Natural killer cell (primary cell): ENCODE measurements around the gene ZNF521. TPM values are rescaled to one million over a fixed set of nuclear protein-coding genes. Genes with fewer than 3 reads are reported as not detected.
"Not testable (repeated sequence)": the region's sequence is repeated elsewhere in the genome, so short reads cannot be mapped to it uniquely, and the experiment has no call there.

Source experiments
- ATAC-seq, 3 donors: fragments of 150-1000 bp in 2 of 3; fragments of 200-7000 bp in 1 of 3; cut with Tn5 transposase; 1 replicate in 1 of 3; 2 replicates in 2 of 3; pipeline ENCODE4 v1.10.0; 2021; ENCODE audit warnings: mild to moderate bottlenecking in 2 of 3, moderate library complexity in 2 of 3
- DNase-seq, 2 donors: peaks; one replicate each; pipeline versions ENCODE4 v3.0.0 to v3.0.0-alpha.2; 2013 to 2021; ENCODE audit warnings: mixed read lengths in 1 of 2
- H3K27ac ChIP-seq: one replicate; pipeline ENCODE4 v1.5.1; 2013; ENCODE audit warnings: mild to moderate bottlenecking, low read length
- H3K27me3 ChIP-seq: one replicate; pipeline ENCODE4 v1.6.1; 2013; ENCODE audit warnings: low read length; ENCODE audit not compliant: control insufficient read depth, insufficient read depth
- H3K36me3 ChIP-seq: one replicate; pipeline ENCODE4 v1.6.1; 2013; ENCODE audit warnings: low read length; ENCODE audit not compliant: control insufficient read depth, insufficient read depth
- H3K4me1 ChIP-seq: one replicate; pipeline ENCODE4 v1.6.1; 2013; ENCODE audit warnings: low read length; ENCODE audit not compliant: control insufficient read depth, insufficient read depth
- H3K4me3 ChIP-seq: one replicate; pipeline ENCODE4 v1.5.1; 2013; ENCODE audit warnings: low read length
- H3K9me3 ChIP-seq: one replicate; pipeline ENCODE4 v1.6.1; 2013; ENCODE audit warnings: low read length; ENCODE audit not compliant: control insufficient read depth, insufficient read depth
- H3K27ac Mint-ChIP-seq, 2 donors: one replicate each; pipeline ENCODE4 v1.8.0; 2022; ENCODE audit warnings: mild to moderate bottlenecking in 2 of 2, mixed read lengths in 2 of 2, moderate library complexity in 1 of 2
- H3K27me3 Mint-ChIP-seq, 2 donors: one replicate each; pipeline ENCODE4 v1.8.0; 2022; ENCODE audit warnings: low read depth in 2 of 2, mixed read lengths in 2 of 2
- H3K36me3 Mint-ChIP-seq: one replicate; pipeline ENCODE4 v1.8.0; 2022; ENCODE audit warnings: mixed read lengths
- H3K4me1 Mint-ChIP-seq, 2 donors: one replicate each; pipeline ENCODE4 v1.8.0; 2022; ENCODE audit warnings: mixed read lengths in 2 of 2
- H3K4me3 Mint-ChIP-seq: one replicate; pipeline ENCODE4 v1.8.0; 2022; ENCODE audit warnings: mild to moderate bottlenecking, moderate library complexity, mixed read lengths
- H3K9me3 Mint-ChIP-seq, 2 donors: one replicate each; pipeline ENCODE4 v1.8.0; 2022; ENCODE audit warnings: mixed read lengths in 2 of 2
- WGBS: methylation state at CpG from one replicate; pipeline ENCODE4 v1.1.7; 2013; ENCODE audit warnings: missing lambda C conversion rate; ENCODE audit not compliant: insufficient coverage; 5-methylcytosine and 5-hydroxymethylcytosine counted together
- intact Hi-C: fragments of 100-400 bp; cut with micrococcal nuclease; formaldehyde crosslinking; loops from one replicate; pipeline ENCODE4 v1.14.2; 2022
- total RNA-seq, 4 donors: library from RNA; stranded (reverse); fragments of 120-200 nt in 1 of 4; gene quantifications; one replicate each; pipeline versions ENCODE4 v1.2.3 to v1.2.4, GENCODE V29; 2013 to 2022
- TF ChIP-seq, protein P1 (sequence below): fragments of 200-600 bp; IDR thresholded peaks from one replicate; pipeline ENCODE4 v1.8.0; 2022; ENCODE audit warnings: antibody characterized with exemption

ZNF521 gene
- total RNA-seq, 3 donors from 2014 or later (not counting 1 experiment from before 2014, with no cell fraction given), result 0.19 to 3.5 (median 0.54) TPM

DNA sequence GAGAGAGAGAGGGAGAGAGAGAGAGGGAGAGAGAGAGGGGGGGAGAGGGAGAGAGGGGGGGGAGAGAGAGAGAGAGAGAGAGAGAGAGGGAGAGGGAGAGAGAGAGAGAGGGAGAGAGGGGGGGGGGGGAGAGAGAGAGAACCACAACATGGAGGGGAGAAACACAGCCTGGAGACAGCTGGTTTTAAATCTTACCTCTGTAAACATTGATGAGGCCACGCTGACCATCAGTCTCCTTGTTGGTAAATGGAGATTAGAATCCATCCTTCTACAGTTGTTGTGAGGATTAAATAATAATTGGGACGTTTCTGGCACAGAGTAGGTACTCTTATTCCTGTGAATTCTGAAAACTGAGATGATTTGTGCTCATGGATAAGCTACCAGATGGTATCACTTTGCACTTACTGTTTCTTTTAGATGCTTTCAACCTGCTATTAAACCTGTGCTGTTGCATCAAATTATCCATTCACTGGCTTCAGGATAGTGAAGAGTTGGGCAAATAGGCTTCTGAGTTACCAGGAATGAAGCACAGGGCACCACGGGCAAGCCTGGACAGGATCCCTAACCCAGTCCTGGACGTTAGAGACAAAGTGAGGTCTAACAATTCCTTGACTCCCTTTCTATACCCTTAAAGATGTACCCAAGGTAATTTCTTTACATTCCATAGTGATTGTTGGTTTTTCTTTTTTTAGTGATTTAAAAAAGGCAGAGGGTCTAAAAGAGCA lies 318.1 kb downstream of the ZNF521 start:
- H3K4me1 ChIP-seq, result no peaks in the 10 kb centered on the region
- Mint-ChIP-seq H3K9me3 (peaks cover 3 to 6% of the 10 kb centered on the region in 2 donors), H3K36me3 (no peaks in the 10 kb centered on the region), H3K4me1 (no peaks in the 10 kb centered on the region), H3K4me3 (no peak overlapping the region), H3K27me3 (peaks cover 0 to 4% of the 10 kb centered on the region in 2 donors), H3K27ac (no peak overlapping the region)
- intact Hi-C loops, result no loop called here
- TF ChIP-seq, protein P1, sequence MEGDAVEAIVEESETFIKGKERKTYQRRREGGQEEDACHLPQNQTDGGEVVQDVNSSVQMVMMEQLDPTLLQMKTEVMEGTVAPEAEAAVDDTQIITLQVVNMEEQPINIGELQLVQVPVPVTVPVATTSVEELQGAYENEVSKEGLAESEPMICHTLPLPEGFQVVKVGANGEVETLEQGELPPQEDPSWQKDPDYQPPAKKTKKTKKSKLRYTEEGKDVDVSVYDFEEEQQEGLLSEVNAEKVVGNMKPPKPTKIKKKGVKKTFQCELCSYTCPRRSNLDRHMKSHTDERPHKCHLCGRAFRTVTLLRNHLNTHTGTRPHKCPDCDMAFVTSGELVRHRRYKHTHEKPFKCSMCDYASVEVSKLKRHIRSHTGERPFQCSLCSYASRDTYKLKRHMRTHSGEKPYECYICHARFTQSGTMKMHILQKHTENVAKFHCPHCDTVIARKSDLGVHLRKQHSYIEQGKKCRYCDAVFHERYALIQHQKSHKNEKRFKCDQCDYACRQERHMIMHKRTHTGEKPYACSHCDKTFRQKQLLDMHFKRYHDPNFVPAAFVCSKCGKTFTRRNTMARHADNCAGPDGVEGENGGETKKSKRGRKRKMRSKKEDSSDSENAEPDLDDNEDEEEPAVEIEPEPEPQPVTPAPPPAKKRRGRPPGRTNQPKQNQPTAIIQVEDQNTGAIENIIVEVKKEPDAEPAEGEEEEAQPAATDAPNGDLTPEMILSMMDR, result no peak
- H3K36me3 ChIP-seq, result no peaks in the 10 kb centered on the region
- no peak for ATAC-seq
- no peak for DNase-seq
- 77% methylated on average over 4 of the region's 4 CpGs for WGBS
- no peaks in the 10 kb centered on the region for H3K27me3 ChIP-seq
- H3K9me3 ChIP-seq, result no peaks in the 10 kb centered on the region
- no peak overlapping the region for H3K4me3 ChIP-seq
- no peak overlapping the region for H3K27ac ChIP-seq

GRCh38 chr18:25033175-25033574 lies 318.8 kb downstream of the ZNF521 start:
- intact Hi-C loops, H3K27ac ChIP-seq, H3K4me1 Mint-ChIP-seq, H3K9me3 ChIP-seq, H3K4me3 ChIP-seq, H3K27me3 Mint-ChIP-seq, H3K9me3 Mint-ChIP-seq, H3K36me3 Mint-ChIP-seq, ATAC-seq, H3K4me1 ChIP-seq, H3K36me3 ChIP-seq, H3K27me3 ChIP-seq, DNase-seq: not testable (repeated sequence)
- 83% methylated on average over 6 of the region's 6 CpGs for WGBS
- peak overlapping the region in 1 of 2 donors; percentile 62 for H3K27ac Mint-ChIP-seq
- H3K4me3 Mint-ChIP-seq, result peak overlapping the region; percentile 25

GRCh38 chr18:25029802-25030201 lies 322.2 kb downstream of the ZNF521 start:
- Mint-ChIP-seq H3K27me3 (peaks cover 0 to 7% of the 10 kb centered on the region in 2 donors), H3K4me3 (no peak overlapping the region), H3K9me3 (peaks cover 3 to 6% of the 10 kb centered on the region in 2 donors), H3K4me1 (no peaks in the 10 kb centered on the region), H3K36me3 (no peaks in the 10 kb centered on the region), H3K27ac (no peak overlapping the region)
- TF ChIP-seq, protein P1, result no peak
- WGBS, result no CpG with 5 or more reads among the region's 1 CpG
- H3K27me3 ChIP-seq, result no peaks in the 10 kb centered on the region
- no peak overlapping the region for H3K27ac ChIP-seq
- intact Hi-C loops, result loop anchor here (10.0 kb wide), 1 partner anchor 65 kb away; no protein-coding TSS in a partner anchor
- no peaks in the 10 kb centered on the region for H3K4me1 ChIP-seq
- DNase-seq (no peak), ATAC-seq (no peak)
- no peak overlapping the region for H3K4me3 ChIP-seq
- H3K9me3 ChIP-seq, result no peaks in the 10 kb centered on the region
- H3K36me3 ChIP-seq, result no peaks in the 10 kb centered on the region

- Mint-ChIP-seq H3K9me3 (peaks cover 0 to 3% of the 10 kb centered on the region in 2 donors), H3K27me3 (peaks cover 0 to 37% of the 10 kb centered on the region in 2 donors), H3K27ac (no peak overlapping the region), H3K4me3 (no peak overlapping the region), H3K4me1 (no peaks in the 10 kb centered on the region), H3K36me3 (no peaks in the 10 kb centered on the region)
- TF ChIP-seq, protein P1, result no peak
- Histone ChIP-seq H3K27ac (no peak overlapping the region), H3K27me3 (no peaks in the 10 kb centered on the region), H3K4me1 (no peaks in the 10 kb centered on the region), H3K4me3 (no peak overlapping the region), H3K36me3 (no peaks in the 10 kb centered on the region), H3K9me3 (no peaks in the 10 kb centered on the region)
- DNase-seq, result no peak
- intact Hi-C loops, result loop anchor here (10.0 kb wide), 1 partner anchor 55 kb away; no protein-coding TSS in a partner anchor
- ATAC-seq, result no peak
These were observed 332.0 kb downstream of the ZNF521 start for GRCh38 chr18:25019931-25020330.
